BE2C (cell line): Measurements from ENCODE around the gene IQCN.

Source experiments
- DNase-seq: peaks from one replicate; pipeline ENCODE4 v3.0.0-alpha.2; 2020
- H3K27me3 ChIP-seq: fragments of 250-450 bp; sonication (Bioruptor Pico); 2 replicates; pipeline ENCODE4 v1.5.1; 2020; ENCODE audit warnings: mild to moderate bottlenecking
- H3K36me3 ChIP-seq: fragments of 250-450 bp; sonication (Bioruptor Pico); 2 replicates; pipeline ENCODE4 v1.5.1; 2020; ENCODE audit warnings: mild to moderate bottlenecking
- H3K4me1 ChIP-seq: fragments of 250-450 bp; sonication (Bioruptor Pico); 2 replicates; pipeline ENCODE4 v1.5.1; 2020
- H3K4me3 ChIP-seq: 2 replicates; pipeline ENCODE4 v1.5.1; 2011; ENCODE audit warnings: low read depth, low read length
- H3K9me3 ChIP-seq: fragments of 250-450 bp; sonication (Bioruptor Pico); 2 replicates; pipeline ENCODE4 v1.5.1; 2020
- CTCF ChIP-seq: IDR thresholded peaks from 2 replicates; pipeline ENCODE4 v1.5.1; 2012; ENCODE audit warnings: mild to moderate bottlenecking, low read depth, low read length

The IQCN gene

GRCh38 chr19:18281082-18282020 lies 7.1 kb upstream of the IQCN start, which contains the start of gene JUND:
JUND (minus strand) TSS chr19:18281622; CDS start chr19:18281484, 138 bp downstream.
- H3K36me3 ChIP-seq, result peaks cover 22% of the 10 kb centered on the region
- peaks cover 9% of the 10 kb centered on the region for H3K4me1 ChIP-seq
- peak within 1 kb of the TSS; percentile 96 for H3K4me3 ChIP-seq
- no peak for TF ChIP-seq CTCF
- no peaks in the 10 kb centered on the region for H3K9me3 ChIP-seq
- peak; percentile 99 for DNase-seq
- H3K27me3 ChIP-seq, result no peaks in the 10 kb centered on the region

DNA sequence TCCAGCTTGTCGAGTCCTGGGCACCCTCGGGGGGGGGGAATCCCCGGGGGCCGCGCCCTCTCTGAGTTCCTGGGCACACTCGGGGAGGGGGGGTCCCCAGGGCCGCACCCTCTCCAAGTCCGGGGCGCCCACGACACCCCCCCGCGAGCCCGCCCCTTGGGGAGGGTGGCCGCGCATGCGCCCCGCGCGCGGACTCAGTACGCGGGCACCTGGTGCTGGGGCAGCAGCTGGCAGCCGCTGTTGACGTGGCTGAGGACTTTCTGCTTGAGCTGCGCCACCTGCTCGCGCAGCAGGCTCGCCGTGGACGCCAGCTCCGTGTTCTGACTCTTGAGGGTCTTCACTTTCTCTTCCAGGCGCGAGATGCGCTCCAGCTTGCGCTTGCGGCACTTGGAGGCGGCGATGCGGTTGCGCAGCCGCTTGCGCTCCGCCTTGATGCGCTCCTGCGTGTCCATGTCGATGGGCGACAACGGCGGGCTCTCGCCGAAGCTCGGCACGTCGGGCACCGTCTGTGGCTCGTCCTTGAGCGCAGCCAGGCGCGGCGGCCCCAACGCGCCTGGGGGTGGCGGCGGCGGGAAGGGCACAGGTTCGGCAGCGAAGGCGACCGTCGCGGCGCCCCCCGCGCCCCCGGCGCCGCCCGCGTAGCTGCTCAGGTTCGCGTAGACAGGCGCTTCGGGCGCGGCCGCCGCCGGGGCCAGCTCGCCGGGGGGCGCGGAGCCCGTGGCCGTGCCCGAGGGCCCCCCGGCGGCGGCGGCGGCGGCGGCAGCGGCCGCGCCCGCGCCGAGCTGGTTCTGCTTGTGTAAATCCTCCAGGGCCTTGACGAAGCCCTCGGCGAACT lies 6.2 kb upstream of the IQCN start:
- H3K4me3 ChIP-seq, result peak overlapping the region; percentile 96
- DNase-seq, result peak; percentile 84
- peaks cover 9% of the 10 kb centered on the region for H3K4me1 ChIP-seq
- TF ChIP-seq CTCF, result no peak
- peaks cover 22% of the 10 kb centered on the region for H3K36me3 ChIP-seq
- no peaks in the 10 kb centered on the region for H3K27me3 ChIP-seq
- no peaks in the 10 kb centered on the region for H3K9me3 ChIP-seq

DNA sequence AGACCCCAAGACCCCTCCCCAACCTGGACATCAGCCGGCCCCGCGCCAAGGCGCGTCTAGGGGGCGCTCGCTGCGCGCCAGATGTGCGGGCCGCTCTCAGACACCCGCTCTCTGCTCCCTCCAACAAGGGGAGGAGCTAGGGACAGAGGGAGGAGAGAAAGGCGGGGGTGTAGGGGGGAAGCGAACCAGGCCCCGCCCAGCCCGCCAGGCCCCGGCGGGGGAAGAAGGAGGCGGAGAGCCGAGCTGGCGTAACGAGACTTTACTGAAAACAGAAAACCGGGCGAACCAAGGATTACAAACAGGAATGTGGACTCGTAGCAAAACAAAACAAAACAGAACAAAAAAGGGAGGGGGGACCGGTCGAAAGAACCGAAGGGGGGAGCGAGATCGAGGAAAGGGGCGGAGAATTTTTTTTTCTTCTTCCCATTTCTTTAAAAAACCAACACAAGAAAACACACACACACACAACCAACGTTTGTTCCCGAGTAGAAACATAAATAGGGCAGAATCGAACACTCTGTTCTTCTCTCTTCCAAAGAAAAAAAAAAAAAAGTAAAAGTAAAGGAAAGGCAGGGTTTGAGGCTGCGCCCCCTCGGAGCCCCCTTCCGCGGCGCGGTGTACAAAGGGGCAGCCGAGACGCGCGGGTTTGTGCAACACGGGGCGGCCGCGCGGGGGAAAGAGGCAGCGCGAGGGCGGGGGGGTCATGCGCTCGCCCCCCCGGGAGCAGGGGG lies 5.4 kb upstream of the IQCN start:
- Histone ChIP-seq H3K36me3 (peaks cover 29% of the 10 kb centered on the region), H3K4me3 (peak overlapping the region; percentile 96), H3K9me3 (no peaks in the 10 kb centered on the region), H3K27me3 (no peaks in the 10 kb centered on the region), H3K4me1 (peaks cover 9% of the 10 kb centered on the region)
- peak; percentile 92 for TF ChIP-seq CTCF
- peak; percentile 94 for DNase-seq

GRCh38 chr19:18279266-18279515 lies 4.9 kb upstream of the IQCN start:
- H3K36me3 ChIP-seq, result peaks cover 33% of the 10 kb centered on the region
- no peaks in the 10 kb centered on the region for H3K9me3 ChIP-seq
- H3K27me3 ChIP-seq, result no peaks in the 10 kb centered on the region
- peak overlapping the region; percentile 96 for H3K4me3 ChIP-seq
- peaks cover 9% of the 10 kb centered on the region for H3K4me1 ChIP-seq
- TF ChIP-seq CTCF, result no peak
- DNase-seq, result no peak

DNA sequence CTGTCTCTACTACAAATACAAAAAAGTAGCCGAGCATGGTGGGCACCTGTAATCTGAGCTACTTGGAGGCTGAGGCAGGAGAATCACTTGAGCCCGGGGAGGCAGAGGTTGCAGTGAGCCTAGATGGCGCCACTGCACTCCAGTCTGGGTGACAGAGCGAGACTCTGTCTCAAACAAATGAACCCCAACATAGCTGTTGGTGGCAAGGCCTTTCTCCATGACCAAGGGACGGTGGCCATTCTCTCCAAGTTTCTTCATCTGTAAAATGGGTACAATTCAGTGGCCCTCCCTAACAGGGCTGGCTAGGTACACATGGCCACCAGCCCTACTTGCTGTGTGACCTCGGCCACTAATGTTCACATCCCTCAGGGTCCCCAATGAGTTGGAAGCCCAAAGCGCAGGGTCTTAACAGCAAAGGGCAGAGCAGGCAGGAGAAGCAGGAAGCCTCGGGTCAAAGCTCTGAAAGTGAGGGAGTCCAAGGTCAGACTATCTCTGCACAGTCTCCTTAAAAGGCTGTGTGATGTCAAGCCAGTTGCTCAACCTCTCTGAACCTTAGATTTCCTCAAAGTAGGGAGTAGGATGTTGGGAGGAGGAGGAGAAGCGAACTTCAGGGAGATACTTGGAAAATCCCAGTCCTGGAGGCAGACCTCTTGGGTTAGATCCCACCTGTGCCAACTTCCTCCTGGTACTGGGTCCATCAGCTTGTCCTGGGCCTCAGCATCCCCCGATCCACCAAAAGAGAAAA lies 4.4 kb upstream of the IQCN start:
- peaks cover 9% of the 10 kb centered on the region for H3K4me1 ChIP-seq
- no peaks in the 10 kb centered on the region for H3K9me3 ChIP-seq
- no peaks in the 10 kb centered on the region for H3K27me3 ChIP-seq
- peak; percentile 33 for TF ChIP-seq CTCF
- H3K36me3 ChIP-seq, result peaks cover 36% of the 10 kb centered on the region
- no peak for DNase-seq
- H3K4me3 ChIP-seq, result peak overlapping the region; percentile 96
